ENCODE measurements around the gene LHX4. TPM values are rescaled to one million over a fixed set of nuclear protein-coding genes. Genes with fewer than 3 reads are reported as not detected.

The LHX4 gene
- total and polyA plus RNA-seq, 9 of the 15 experiments (the other 6 are each of a cell fraction or from before 2014, with no cell fraction given): 0.01 to 0.11 (median 0.07) TPM; not detected in 5

DNA sequence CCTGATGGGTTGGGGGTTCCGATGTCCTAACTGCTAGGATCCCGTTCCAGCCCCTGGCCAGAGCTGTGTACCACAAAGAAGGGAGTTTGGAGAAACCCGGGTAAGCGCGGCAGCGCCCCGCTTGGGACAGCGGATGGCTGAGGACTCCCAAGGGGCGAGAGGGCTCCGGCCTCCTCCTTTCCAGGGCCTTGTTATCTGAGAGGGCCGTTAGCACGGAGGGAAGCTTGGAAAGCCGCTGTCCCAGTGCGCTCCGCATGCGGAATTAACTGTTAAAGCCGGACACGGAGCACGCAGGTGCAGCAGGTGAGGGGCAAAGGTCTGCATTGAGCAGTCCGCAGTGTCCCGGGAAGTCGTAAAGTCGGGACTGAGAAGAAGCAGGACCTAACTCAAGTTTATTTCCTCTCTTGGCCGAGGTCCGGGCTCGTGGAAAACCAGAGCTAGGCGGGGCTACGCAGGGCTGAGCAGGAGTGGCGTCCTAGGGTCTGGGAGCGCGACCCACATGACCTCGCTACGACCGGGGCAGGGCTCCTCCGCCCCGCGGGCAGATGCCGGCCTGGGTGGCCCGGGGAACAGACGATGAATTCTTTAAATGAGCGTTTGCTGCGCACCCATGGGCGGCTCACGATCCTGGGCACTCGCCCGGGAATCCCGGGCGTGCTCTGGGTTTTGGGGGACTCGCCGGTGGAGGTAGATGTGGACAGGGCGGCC lies 4.5 kb downstream of the LHX4 start (continued):
- no peak for TF ChIP-seq HBP1 (CRISPR knock-in tag; IDR thresholded peaks at IDR 0.05)
- TF ChIP-seq, protein P1, sequence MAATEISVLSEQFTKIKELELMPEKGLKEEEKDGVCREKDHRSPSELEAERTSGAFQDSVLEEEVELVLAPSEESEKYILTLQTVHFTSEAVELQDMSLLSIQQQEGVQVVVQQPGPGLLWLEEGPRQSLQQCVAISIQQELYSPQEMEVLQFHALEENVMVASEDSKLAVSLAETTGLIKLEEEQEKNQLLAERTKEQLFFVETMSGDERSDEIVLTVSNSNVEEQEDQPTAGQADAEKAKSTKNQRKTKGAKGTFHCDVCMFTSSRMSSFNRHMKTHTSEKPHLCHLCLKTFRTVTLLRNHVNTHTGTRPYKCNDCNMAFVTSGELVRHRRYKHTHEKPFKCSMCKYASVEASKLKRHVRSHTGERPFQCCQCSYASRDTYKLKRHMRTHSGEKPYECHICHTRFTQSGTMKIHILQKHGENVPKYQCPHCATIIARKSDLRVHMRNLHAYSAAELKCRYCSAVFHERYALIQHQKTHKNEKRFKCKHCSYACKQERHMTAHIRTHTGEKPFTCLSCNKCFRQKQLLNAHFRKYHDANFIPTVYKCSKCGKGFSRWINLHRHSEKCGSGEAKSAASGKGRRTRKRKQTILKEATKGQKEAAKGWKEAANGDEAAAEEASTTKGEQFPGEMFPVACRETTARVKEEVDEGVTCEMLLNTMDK (IDR thresholded peaks at IDR 0.05; ENCODE audit: borderline replicate concordance, insufficient read depth, low read depth, low read length, poor library complexity, severe bottlenecking): no peak

- intact Hi-C loops (cut with micrococcal nuclease) (no loop called here), in situ Hi-C loops (cut with MboI) (no loop called here)
- BruUV-seq (replicated peaks): no TSS peak
- TF ChIP-seq, protein P2, sequence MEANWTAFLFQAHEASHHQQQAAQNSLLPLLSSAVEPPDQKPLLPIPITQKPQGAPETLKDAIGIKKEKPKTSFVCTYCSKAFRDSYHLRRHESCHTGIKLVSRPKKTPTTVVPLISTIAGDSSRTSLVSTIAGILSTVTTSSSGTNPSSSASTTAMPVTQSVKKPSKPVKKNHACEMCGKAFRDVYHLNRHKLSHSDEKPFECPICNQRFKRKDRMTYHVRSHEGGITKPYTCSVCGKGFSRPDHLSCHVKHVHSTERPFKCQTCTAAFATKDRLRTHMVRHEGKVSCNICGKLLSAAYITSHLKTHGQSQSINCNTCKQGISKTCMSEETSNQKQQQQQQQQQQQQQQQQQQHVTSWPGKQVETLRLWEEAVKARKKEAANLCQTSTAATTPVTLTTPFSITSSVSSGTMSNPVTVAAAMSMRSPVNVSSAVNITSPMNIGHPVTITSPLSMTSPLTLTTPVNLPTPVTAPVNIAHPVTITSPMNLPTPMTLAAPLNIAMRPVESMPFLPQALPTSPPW (CRISPR knock-in tag; IDR thresholded peaks at IDR 0.05): no peak
- TF ChIP-seq ZBTB12 (CRISPR knock-in tag; IDR thresholded peaks at IDR 0.05): no peak
- no peak for TF ChIP-seq THRA (IDR thresholded peaks at IDR 0.05)
- Histone ChIP-seq H3K4me2 (ENCODE audit: insufficient read depth, low read length) (no peak overlapping the region), H3K79me2 (ENCODE audit: control insufficient read depth, insufficient read depth, low read length) (no peaks in the 10 kb centered on the region), H3K9ac (ENCODE audit: insufficient read depth in 1 of 2, low read depth in 2 of 2, low read length in 2 of 2) (no peak overlapping the region), H3K4me3 (no peak overlapping the region), H3K9me3 (replicated peaks; ENCODE audit: control insufficient read depth, insufficient read depth, low read depth, low read length) (no peaks in the 10 kb centered on the region), H3K36me3 (ENCODE audit: control insufficient read depth, insufficient read depth, low read length) (no peaks in the 10 kb centered on the region), H3K27ac (ENCODE audit: extremely low read depth, low read depth, low read length) (no peak overlapping the region), H4K20me1 (replicated peaks; ENCODE audit: control insufficient read depth, insufficient read depth, low read length) (peaks cover 12% of the 10 kb centered on the region; the same call in 1 of the 2 replicates), H3K27me3 (ENCODE audit: control insufficient read depth in 2 of 2, insufficient read depth in 2 of 2, low read length in 2 of 2) (peaks cover 79 to 85% of the 10 kb centered on the region in 2 experiments), H3K9me1 (ENCODE audit: control insufficient read depth, insufficient read depth, low read length) (no peaks in the 10 kb centered on the region), H2AFZ (ENCODE audit: low read depth, low read length) (no peak overlapping the region), H3K4me1 (replicated peaks in 1 of 2; ENCODE audit: control insufficient read depth in 2 of 2, insufficient read depth in 2 of 2, low read length in 2 of 2) (peaks cover 0 to 39% of the 10 kb centered on the region in 2 experiments; a peak in 3 of 5 replicates)
- CTCF ChIA-PET (ENCODE audit: low intra/inter-chr PET ratio): no interaction called here
- POLR2A ChIA-PET: no interaction called here
- no peak for DNase-seq (ENCODE audit: extremely low read depth in 1 of 4, low spot score in 3 of 4)
- 40% methylated on average over 22 of the region's 30 CpGs for WGBS (ENCODE audit: insufficient coverage, low coverage, missing lambda C conversion rate)
- ATAC-seq: no peak
- FAIRE-seq: no peak
Measured at GRCh38 chr1:180235077-180235501, 5.0 kb downstream of the LHX4 start.

Measured in K562 (cell line).